CD14-positive monocyte (primary cell): ENCODE data around the gene TPK1. TPM values are rescaled to one million over a fixed set of nuclear protein-coding genes. Genes with fewer than 3 reads are reported as not detected.

Experiments
- DNase-seq, 3 donors: peaks; one replicate each; pipeline ENCODE4 v3.0.0-alpha.2; 2011 to 2022
- H2AFZ ChIP-seq: 2 replicates; pipeline ENCODE4 v1.6.0; 2012; ENCODE audit warnings: mild to moderate bottlenecking, low read depth, low read length, inconsistent platforms; ENCODE audit not compliant: insufficient read depth, poor library complexity, severe bottlenecking
- H3K27ac ChIP-seq, 2 donors: 1 replicate in 1 of 2; 2 replicates in 1 of 2; pipeline ENCODE4 v1.5.1; 2012 to 2013; ENCODE audit warnings: low read length in 2 of 2, control low read depth in 1 of 2, inconsistent platforms in 1 of 2, low read depth in 1 of 2, mild to moderate bottlenecking in 1 of 2
- H3K27me3 ChIP-seq, 2 donors: one replicate each; pipeline versions ENCODE4 v1.6.0 to v1.6.1; 2011 to 2013; ENCODE audit warnings: low read length in 2 of 2; ENCODE audit not compliant: control insufficient read depth in 2 of 2, insufficient read depth in 2 of 2
- H3K36me3 ChIP-seq, 2 donors: replicated peaks in 1 of 2; 1 replicate in 1 of 2; 2 replicates in 1 of 2; pipeline versions ENCODE4 v1.5.1 to v1.6.1; 2012 to 2013; ENCODE audit warnings: low read length in 2 of 2, control low read depth in 1 of 2, inconsistent platforms in 1 of 2, mild to moderate bottlenecking in 1 of 2; ENCODE audit not compliant: insufficient read depth in 2 of 2, control insufficient read depth in 1 of 2
- H3K4me1 ChIP-seq, 2 donors: 1 replicate in 1 of 2; 2 replicates in 1 of 2; pipeline versions ENCODE4 v1.5.1 to v1.6.1; 2012 to 2013; ENCODE audit warnings: low read length in 2 of 2, control low read depth in 1 of 2, inconsistent platforms in 1 of 2, mild to moderate bottlenecking in 1 of 2, moderate library complexity in 1 of 2; ENCODE audit not compliant: insufficient read depth in 2 of 2, control insufficient read depth in 1 of 2
- H3K4me2 ChIP-seq: replicated peaks from 2 replicates; pipeline ENCODE3; 2012; ENCODE audit warnings: low read length, moderate library complexity, mild to moderate bottlenecking; ENCODE audit not compliant: poor library complexity, severe bottlenecking; ENCODE audit errors: extremely low read depth
- H3K4me3 ChIP-seq, 3 experiments: fragments of 200-600 bp in 1 of 3; sonication (generic) in 1 of 3; replicated peaks in 1 of 3; 1 replicate in 2 of 3; 2 replicates in 1 of 3; pipeline ENCODE4 v1.5.1; 2011 to 2013; ENCODE audit warnings: low read length in 3 of 3, mild to moderate bottlenecking in 3 of 3, control low read depth in 2 of 3, low read depth in 2 of 3, inconsistent platforms in 1 of 3, moderate library complexity in 1 of 3
- H3K79me2 ChIP-seq: 2 replicates; pipeline ENCODE4 v1.6.0; 2012; ENCODE audit warnings: mild to moderate bottlenecking, control low read depth, inconsistent platforms, low read length, moderate library complexity; ENCODE audit not compliant: insufficient read depth
- H3K9ac ChIP-seq: 2 replicates; pipeline ENCODE4 v1.6.0; 2017; ENCODE audit warnings: low read length, mild to moderate bottlenecking; ENCODE audit not compliant: insufficient read depth, poor library complexity, severe bottlenecking
- H3K9me3 ChIP-seq, 2 donors: replicated peaks in 1 of 2; 1 replicate in 1 of 2; 2 replicates in 1 of 2; pipeline versions ENCODE4 v1.5.1 to v1.6.1; 2012 to 2013; ENCODE audit warnings: low read length in 2 of 2, control low read depth in 1 of 2; ENCODE audit not compliant: control insufficient read depth in 1 of 2, insufficient read depth in 1 of 2
- H4K20me1 ChIP-seq: 2 replicates; pipeline ENCODE4 v1.6.0; 2012; ENCODE audit warnings: mild to moderate bottlenecking, low read length, control low read depth, moderate library complexity; ENCODE audit not compliant: insufficient read depth
- H3K27ac Mint-ChIP-seq, 7 donors: one replicate each; pipeline ENCODE4 v1.8.0; 2020; ENCODE audit warnings: mild to moderate bottlenecking in 7 of 7, mixed read lengths in 7 of 7, moderate library complexity in 6 of 7, inconsistent platforms in 2 of 7
- H3K27me3 Mint-ChIP-seq, 3 donors: one replicate each; pipeline ENCODE4 v1.8.0; 2021 to 2022; ENCODE audit warnings: low read depth in 3 of 3, mild to moderate bottlenecking in 3 of 3, mixed read lengths in 3 of 3, moderate library complexity in 3 of 3, inconsistent platforms in 1 of 3
- H3K36me3 Mint-ChIP-seq, 2 donors: one replicate each; pipeline ENCODE4 v1.8.0; 2020; ENCODE audit warnings: mixed read lengths in 2 of 2, inconsistent platforms in 1 of 2, mild to moderate bottlenecking in 1 of 2
- H3K4me1 Mint-ChIP-seq: one replicate; pipeline ENCODE4 v1.8.0; 2020; ENCODE audit warnings: mild to moderate bottlenecking, mixed read lengths
- H3K4me3 Mint-ChIP-seq, 2 donors: one replicate each; pipeline ENCODE4 v1.8.0; 2020; ENCODE audit warnings: mild to moderate bottlenecking in 2 of 2, mixed read lengths in 2 of 2, moderate library complexity in 1 of 2
- H3K9me3 Mint-ChIP-seq, 7 donors: one replicate each; pipeline ENCODE4 v1.8.0; 2020 to 2022; ENCODE audit warnings: mixed read lengths in 7 of 7, mild to moderate bottlenecking in 6 of 7, moderate library complexity in 6 of 7, inconsistent platforms in 2 of 7
- CTCF ChIP-seq: fragments of 200-600 bp; IDR thresholded peaks from one replicate; pipeline ENCODE4 v1.8.0; 2022; ENCODE audit warnings: antibody characterized with exemption, mild to moderate bottlenecking
- WGBS: methylation state at CpG from one replicate; pipeline ENCODE4 v1.1.5; 2013; ENCODE audit warnings: missing lambda C conversion rate; ENCODE audit not compliant: insufficient coverage; 5-methylcytosine and 5-hydroxymethylcytosine counted together
- intact Hi-C, 2 donors: fragments of 100-400 bp; cut with micrococcal nuclease; formaldehyde crosslinking; loops; one replicate each; pipeline versions ENCODE4 v1.15.0 to v1.15.1; 2023
- polyA plus RNA-seq, 3 donors: library from polyadenylated mRNA; depleted of rRNA in 1 of 3; unstranded in 2 of 3; stranded (reverse) in 1 of 3; fragments of 300-500 nt in 2 of 3; fragments of >200 nt in 1 of 3; fragmentation: Illumina TruSeq in 2 of 3; gene quantifications; 1 replicate in 2 of 3; 2 replicates in 1 of 3; pipeline ENCODE4 v1.2.3, GENCODE V29; 2012 to 2021

TPK1 gene
- polyA plus RNA-seq, 3 donors, result 18.9 to 33.8 (median 33.1) TPM

- Mint-ChIP-seq H3K4me1 (peaks cover 3% of the 10 kb centered on the region), H3K27me3 (no peaks in the 10 kb centered on the region), H3K4me3 (no peak overlapping the region), H3K27ac (no peak overlapping the region), H3K9me3 (peaks cover 3 to 13% (median 8%) of the 10 kb centered on the region in 7 donors), H3K36me3 (no peaks in the 10 kb centered on the region)
- Histone ChIP-seq H3K9me3 (no peaks in the 10 kb centered on the region), H2AFZ (no peak overlapping the region), H3K36me3 (no peaks in the 10 kb centered on the region), H3K4me3 (no peak overlapping the region), H3K79me2 (no peaks in the 10 kb centered on the region), H3K9ac (no peak overlapping the region), H3K4me1 (peaks cover 2 to 3% of the 10 kb centered on the region in 2 donors), H3K27me3 (no peaks in the 10 kb centered on the region), H3K4me2 (no peak overlapping the region), H3K27ac (no peak overlapping the region), H4K20me1 (no peaks in the 10 kb centered on the region)
- no peak for DNase-seq
- no peak for TF ChIP-seq CTCF
- intact Hi-C loops, result no loop called here
- WGBS, result no CpG with 5 or more reads among the region's 1 CpG
Measured at GRCh38 chr7:144848078-144848477, 12.2 kb upstream of the TPK1 start.

- peaks cover 18 to 26% of the 10 kb centered on the region in 2 donors for H3K4me1 ChIP-seq
- DNase-seq, result peak; percentile 89 to 95 (median 94)
- WGBS, result no CpG with 5 or more reads among the region's 6 CpGs
- no peak for TF ChIP-seq CTCF
- H3K9me3 Mint-ChIP-seq, result peaks cover 0 to 4% (median 1%) of the 10 kb centered on the region in 7 donors
- H3K4me2 ChIP-seq, result peak overlapping the region; percentile 79
- peak overlapping the region; percentile 71 for H3K9ac ChIP-seq
- peak overlapping the region; percentile 65 to 93 for H3K4me3 Mint-ChIP-seq
- no peaks in the 10 kb centered on the region for H3K79me2 ChIP-seq
- intact Hi-C loops, result no loop called here
- H3K4me3 ChIP-seq, result peak overlapping the region; percentile 27 to 66 (median 43)
- peak overlapping the region; percentile 59 to 98 for H3K27ac ChIP-seq
- peaks cover 21% of the 10 kb centered on the region for H3K4me1 Mint-ChIP-seq
- H3K36me3 Mint-ChIP-seq, result peaks cover 0 to 3% of the 10 kb centered on the region in 2 donors
- H3K9me3 ChIP-seq, result no peaks in the 10 kb centered on the region
- peak overlapping the region; percentile 97 to 100 (median 97) for H3K27ac Mint-ChIP-seq
- no peaks in the 10 kb centered on the region for H4K20me1 ChIP-seq
- H2AFZ ChIP-seq, result peak overlapping the region; percentile 89
- no peaks in the 10 kb centered on the region for H3K36me3 ChIP-seq
- no peaks in the 10 kb centered on the region for H3K27me3 Mint-ChIP-seq
- no peaks in the 10 kb centered on the region for H3K27me3 ChIP-seq
Measured at GRCh38 chr7:144842377-144842851, 6.6 kb upstream of the TPK1 start.
